Heart left ventricle (tissue), 16 donors: Measurements from ENCODE around the gene SLC35G6. TPM values are rescaled to one million over a fixed set of nuclear protein-coding genes. Genes with fewer than 3 reads are reported as not detected.
"Not testable (repeated sequence)": the region's sequence is repeated elsewhere in the genome, so short reads cannot be mapped to it uniquely, and the experiment has no call there.

Experiments used
- ATAC-seq, 4 donors: fragments of 200-7000 bp; cut with Tn5 transposase; one replicate each; pipeline ENCODE4 v1.9.1; 2020 to 2022; ENCODE audit warnings: moderate library complexity in 4 of 4, mild to moderate bottlenecking in 3 of 4, moderate number of reproducible peaks in 1 of 4
- DNase-seq, 5 donors: peaks; one replicate each; pipeline ENCODE4 v3.0.0-alpha.2; 2020
- H3K27ac ChIP-seq, 12 donors: fragments of 200-600 bp; sonication (generic) in 4 of 12; one replicate each; pipeline versions ENCODE4 v1.5.0 to v1.8.0; 2016 to 2022; ENCODE audit warnings: mild to moderate bottlenecking in 2 of 12
- H3K27me3 ChIP-seq, 9 donors: fragments of 200-600 bp; sonication (generic) in 2 of 9; one replicate each; pipeline versions ENCODE4 v1.5.1 to v1.8.0; 2016 to 2022; ENCODE audit warnings: mild to moderate bottlenecking in 3 of 9
- H3K36me3 ChIP-seq, 9 donors: fragments of 200-600 bp; sonication (generic) in 2 of 9; one replicate each; pipeline versions ENCODE4 v1.5.0 to v1.8.0; 2018 to 2022; ENCODE audit warnings: mild to moderate bottlenecking in 2 of 9
- H3K4me1 ChIP-seq, 12 donors: fragments of 200-600 bp; sonication (generic) in 4 of 12; one replicate each; pipeline versions ENCODE4 v1.5.0 to v1.8.0; 2016 to 2022; ENCODE audit warnings: mild to moderate bottlenecking in 3 of 12
- H3K4me3 ChIP-seq, 12 donors: fragments of 200-600 bp; sonication (generic) in 4 of 12; one replicate each; pipeline versions ENCODE4 v1.5.0 to v1.8.0; 2017 to 2022; ENCODE audit warnings: mild to moderate bottlenecking in 9 of 12, moderate library complexity in 4 of 12
- H3K9me3 ChIP-seq, 12 donors: fragments of 200-600 bp; sonication (generic) in 4 of 12; one replicate each; pipeline versions ENCODE4 v1.5.0 to v1.8.0; 2016 to 2022; ENCODE audit warnings: mild to moderate bottlenecking in 1 of 12
- CTCF ChIP-seq, 12 donors: fragments of 200-600 bp; sonication (generic) in 4 of 12; IDR thresholded peaks; one replicate each; pipeline versions ENCODE4 v1.5.0 to v1.8.0; 2018 to 2022; ENCODE audit warnings: antibody characterized with exemption in 12 of 12, mild to moderate bottlenecking in 5 of 12
- POLR2A ChIP-seq, 2 donors: fragments of 450-650 bp; IDR thresholded peaks; one replicate each; pipeline ENCODE4 v1.6.1; 2017; ENCODE audit warnings: antibody characterized with exemption in 2 of 2, mild to moderate bottlenecking in 2 of 2, moderate library complexity in 2 of 2
- WGBS, 4 donors: extraction: QIAGEN DNeasy Blood & Tissue Kit in 2 of 4; methylation state at CpG; one replicate each; pipeline versions ENCODE4 v1.1.5 to v1.1.7; 2013 to 2018; 5-methylcytosine and 5-hydroxymethylcytosine counted together
- intact Hi-C, 10 donors: fragments of 100-400 bp; cut with DNase I; formaldehyde crosslinking; loops; one replicate each; pipeline versions ENCODE4 v1.11.1 to v1.14.2; 2022
- long read RNA-seq, 3 donors: library from polyadenylated mRNA; unstranded; transcript quantifications; one replicate each; pipeline ENCODE4 v2.0.0, GENCODE V29; 2020 to 2021
- polyA plus RNA-seq, 2 donors: library from polyadenylated mRNA; stranded (reverse); fragments of 200-250 nt; gene quantifications; one replicate each; pipeline ENCODE4 v1.2.3, GENCODE V29; 2013
- total RNA-seq, 9 donors: library from RNA; depleted of rRNA in 2 of 9; stranded (reverse); fragments of >200 nt in 2 of 9; fragmentation: NEBNext Ultra II Directional in 3 of 9; extraction: Animal tissue kit (Norgen Biotek cat#: 25700) in 3 of 9; gene quantifications; one replicate each; pipeline versions ENCODE4 v1.1.0 to v1.2.4, GENCODE V29; 2016 to 2023
- donor health status: ischemic (EF 13 %, LVEDD 7.1; RV severe dilation, severe dysfunction).
- donor health status: healthy with polysubstance abuse.
- donor health status: DM: no; HTN: yes; CAD: no.
- donor health status: DM: no; HTN: no; CAD: no.
- donor health status: ischemic (EF 25% LVEDD 6.9; RV normal size, moderate dysfunction).
- donor health status: ischemic (EF 25% LVEDD 5.7; RV mildly dilated, moderate dysfunction).
- donor health status: healthy.
- donor health status: DM: yes; HTN: yes; CAD: no.
- donor health status: ischemic (EF 35%, LVEDD 5.7; RV mildly dilated, moderate dysfunction).
- donor health status: nonischemic (EF 11% LVEDD 7.7; RV severe dilation, severe dysfunction).
- donor health status: DM: yes; HTN: yes; CAD: no.
- donor health status: PGD.
- donor health status: ischemic (EF 29% LVEDD 5.4; RV normal size, mild dysfunction).
- donor health status: nonischemic (EF 23%, LVEDD 6.1; RV moderate dilation, normal function).

SLC35G6 gene
- not detected for total RNA-seq
- under 1 TPM in 1 of 2 donors, not detected in 1; 0.08 TPM for polyA plus RNA-seq
- long read RNA-seq, donor 1, result 0 reads
- long read RNA-seq, donor 2, result 0 reads
- long read RNA-seq, donor 3, result 0 reads

GRCh38 chr17:7481275-7481674 lies at the start of gene SLC35G6:
Gene SLC35G6 (plus strand): TSS chr17:7481446. CDS start chr17:7481517, 71 bp downstream.
- H3K36me3 ChIP-seq, H3K9me3 ChIP-seq, H3K27me3 ChIP-seq, ATAC-seq: not testable (repeated sequence)
- peaks cover 12 to 75% (median 46%) of the 10 kb centered on the region in 12 donors for H3K4me1 ChIP-seq
- peak in 1 of 5 donors; percentile 16 for DNase-seq
- H3K4me3 ChIP-seq, result peak within 1 kb of the TSS in 9 of 12 donors; percentile 78 to 100 (median 96)
- intact Hi-C loops, result loop anchor here in 6 of 10 donors (5.0 to 10.0 kb wide), 7 partner anchors 44 to 246 kb away; partner anchors contain the start of genes FGF11 (in 3 of the 6), KCTD11 (in 3 of the 6), TMEM102 (in 3 of the 6) and TMEM95 (in 2 of the 6)
- H3K27ac ChIP-seq, result peak within 1 kb of the TSS; percentile 99 to 100 (median 100)
- 92 to 95% (median 94%) methylated on average over 4 of the region's 4 CpGs for WGBS, 4 donors

GRCh38 chr17:7432296-7432695 lies 49.0 kb upstream of the SLC35G6 start:
- intact Hi-C loops, result loop anchor here in 1 of 10 donors (10.0 kb wide), 2 partner anchors 53 to 77 kb away; partner anchors contain the start of genes KCTD11, POLR2A, SLC35G6 and TMEM95
- Histone ChIP-seq H3K9me3 (no peaks in the 10 kb centered on the region), H3K36me3 (no peaks in the 10 kb centered on the region), H3K4me3 (no peak overlapping the region), H3K4me1 (peaks cover 4 to 26% (median 19%) of the 10 kb centered on the region in 12 donors), H3K27me3 (peaks cover 0 to 11% (median 0%) of the 10 kb centered on the region in 9 donors), H3K27ac (no peak overlapping the region)
- no peak for TF ChIP-seq POLR2A (IDR thresholded peaks at IDR 0.05)
- no peak for TF ChIP-seq CTCF (IDR thresholded peaks at IDR 0.05)
- ATAC-seq (no peak), DNase-seq (peak in 1 of 5 donors; percentile 17)
- WGBS, 4 donors, result 89 to 92% (median 91%) methylated on average over 11 of the region's 11 CpGs

- H3K27me3 ChIP-seq, result peaks cover 0 to 42% (median 8%) of the 10 kb centered on the region in 9 donors
- H3K4me3 ChIP-seq, result peak overlapping the region; percentile 9 to 75 (median 53)
- ATAC-seq (peak in 2 of 4 donors; percentile 1 to 15), DNase-seq (peak in 4 of 5 donors; percentile 27 to 50 (median 46))
- TF ChIP-seq CTCF (IDR thresholded peaks at IDR 0.05), result peak in 3 of 12 donors; percentile 21 to 30 (median 26)
- TF ChIP-seq POLR2A (IDR thresholded peaks at IDR 0.05), result peak in 1 of 2 donors; percentile 11
- H3K4me1 ChIP-seq, result peaks cover 4 to 63% (median 45%) of the 10 kb centered on the region in 12 donors
- no peaks in the 10 kb centered on the region for H3K36me3 ChIP-seq
- H3K27ac ChIP-seq, result peak overlapping the region in 11 of 12 donors; percentile 3 to 91 (median 52)
- intact Hi-C loops, result loop anchor here (2.0 to 10.0 kb wide), 18 partner anchors 29 to 251 kb away; partner anchors contain the start of genes SENP3 (in 7 of the 10), POLR2A (in 6 of the 10), TMEM95 (in 6 of the 10) and KCTD11 (in 4 of the 10)
- H3K9me3 ChIP-seq, result no peaks in the 10 kb centered on the region
- 8 to 10% (median 9%) methylated on average over 42 to 49 of the region's 49 CpGs for WGBS, 4 donors
Measured at GRCh38 chr17:7435676-7436555, 45.3 kb upstream of the SLC35G6 start.

GRCh38 chr17:7436556-7437368 lies 44.5 kb upstream of the SLC35G6 start:
- TF ChIP-seq CTCF (IDR thresholded peaks at IDR 0.05) (peak; percentile 74 to 95 (median 84)), POLR2A (IDR thresholded peaks at IDR 0.05) (no peak)
- peak overlapping the region in 11 of 12 donors; percentile 2 to 75 (median 55) for H3K4me3 ChIP-seq
- no peaks in the 10 kb centered on the region for H3K9me3 ChIP-seq
- peak; percentile 80 to 89 (median 84) for DNase-seq
- intact Hi-C loops, result loop anchor here (1.0 to 10.0 kb wide), 17 partner anchors 34 to 251 kb away; partner anchors contain the start of genes SENP3 (in 9 of the 10), POLR2A (in 6 of the 10), TMEM95 (in 6 of the 10) and KCTD11 (in 4 of the 10)
- peaks cover 0 to 44% (median 8%) of the 10 kb centered on the region in 9 donors for H3K27me3 ChIP-seq
- peaks cover 4 to 63% (median 45%) of the 10 kb centered on the region in 12 donors for H3K4me1 ChIP-seq
- peak; percentile 30 to 82 (median 70) for ATAC-seq
- H3K36me3 ChIP-seq, result no peaks in the 10 kb centered on the region
- peak overlapping the region; percentile 8 to 91 (median 68) for H3K27ac ChIP-seq
- whole genome bisulfite sequencing, 4 donors, result 5 to 37% (median 7%) methylated on average over 5 to 92 of the region's 92 CpGs
